ENCODE measurements around the gene ZBTB44.
"Not testable (repeated sequence)": the region's sequence is repeated elsewhere in the genome, so short reads cannot be mapped to it uniquely, and the experiment has no call there.

The ZBTB44 gene

GRCh38 chr11:130312046-130312445, 2.7 kb downstream of the ZBTB44 start:
- no peak for DNase-seq (ENCODE audit: low read depth)

GRCh38 chr11:130310622-130311021, 4.1 kb downstream of the ZBTB44 start:
- no peak for DNase-seq (ENCODE audit: low read depth)

DNA sequence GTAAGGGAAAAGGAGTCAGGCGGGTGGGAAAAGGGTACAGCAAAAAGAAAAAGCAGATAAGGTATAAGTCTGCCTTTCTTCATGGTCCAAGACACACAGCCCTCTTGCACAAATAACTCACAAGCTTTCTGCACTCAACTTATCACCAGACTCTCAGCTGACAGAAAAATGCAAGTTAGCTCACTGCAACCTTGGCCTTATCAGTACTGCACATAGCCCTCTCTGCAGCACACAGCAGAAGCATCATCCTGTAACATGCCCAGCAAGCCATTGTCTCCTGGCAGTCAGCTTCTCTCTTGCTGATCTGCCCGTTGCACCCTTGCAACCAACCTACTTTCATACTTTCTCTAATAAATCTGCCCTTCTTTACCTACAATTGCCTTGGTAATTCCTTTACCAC, 5.8 kb downstream of the ZBTB44 start:
- no peak for DNase-seq (ENCODE audit: low read depth)

DNA sequence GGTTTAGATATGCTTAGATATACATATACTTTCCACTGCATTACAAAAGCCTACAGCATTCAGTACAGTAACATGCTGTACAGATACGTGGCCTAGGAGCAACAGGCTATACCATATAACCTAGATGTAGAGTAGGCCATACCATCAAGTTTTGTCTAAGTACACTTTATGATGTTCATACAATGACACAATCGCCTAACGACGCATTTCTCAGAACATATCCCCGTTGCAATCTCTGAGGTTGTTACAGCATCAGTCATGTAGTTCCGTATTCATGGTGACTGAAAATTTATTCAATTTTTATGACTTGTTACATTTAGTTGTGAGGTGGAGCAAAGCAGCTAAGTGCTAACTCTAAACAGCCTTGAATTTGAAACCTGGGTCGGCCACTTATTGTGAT, 6.7 kb downstream of the ZBTB44 start:
- no peak for DNase-seq (ENCODE audit: low read depth)

GRCh38 chr11:130304651-130305050, 10.1 kb downstream of the ZBTB44 start:
- no peak for DNase-seq (ENCODE audit: low read depth)

- no peak for DNase-seq (ENCODE audit: low read depth)
Observed at GRCh38 chr11:130301002-130301401, 13.7 kb downstream of the ZBTB44 start.

DNA sequence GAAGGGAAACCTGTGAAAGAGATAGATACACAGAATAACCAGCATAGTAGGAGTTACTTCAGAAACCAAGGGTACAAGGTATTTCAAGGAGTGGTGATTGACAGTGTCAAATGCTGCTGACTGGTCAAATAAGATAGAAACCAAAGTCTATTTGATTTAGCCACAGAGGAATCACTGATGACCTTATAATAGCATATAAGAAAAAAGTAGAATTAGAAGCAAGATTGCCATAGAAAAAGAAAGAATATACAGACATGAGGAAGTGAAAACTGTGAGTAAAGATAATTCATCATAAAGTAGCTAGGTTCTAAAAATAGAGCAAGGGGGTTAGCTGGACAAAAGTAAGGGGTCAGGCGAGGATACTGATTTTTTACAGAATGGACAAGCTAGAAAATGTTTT, 14.2 kb downstream of the ZBTB44 start:
- no peak for DNase-seq (ENCODE audit: low read depth)

DNA sequence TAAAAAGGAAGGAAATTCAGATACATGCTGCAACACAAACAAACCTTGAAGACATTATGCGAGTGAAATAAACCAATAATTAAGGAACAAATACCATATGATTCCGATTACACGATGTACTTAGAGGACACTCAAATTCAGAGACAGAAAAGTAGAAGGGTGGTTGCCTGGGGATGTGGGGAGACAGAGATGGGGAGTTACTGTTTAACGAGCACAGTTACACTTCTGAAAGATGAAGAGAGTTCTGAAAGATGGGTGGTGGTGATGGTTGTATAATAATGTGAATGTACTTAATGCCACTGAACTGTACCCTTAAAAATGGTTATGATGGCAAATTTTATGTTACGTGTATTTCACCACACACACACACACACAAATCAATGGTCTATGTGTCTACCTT, 14.7 kb downstream of the ZBTB44 start:
- DNase-seq (ENCODE audit: low read depth), result no peak

DNA sequence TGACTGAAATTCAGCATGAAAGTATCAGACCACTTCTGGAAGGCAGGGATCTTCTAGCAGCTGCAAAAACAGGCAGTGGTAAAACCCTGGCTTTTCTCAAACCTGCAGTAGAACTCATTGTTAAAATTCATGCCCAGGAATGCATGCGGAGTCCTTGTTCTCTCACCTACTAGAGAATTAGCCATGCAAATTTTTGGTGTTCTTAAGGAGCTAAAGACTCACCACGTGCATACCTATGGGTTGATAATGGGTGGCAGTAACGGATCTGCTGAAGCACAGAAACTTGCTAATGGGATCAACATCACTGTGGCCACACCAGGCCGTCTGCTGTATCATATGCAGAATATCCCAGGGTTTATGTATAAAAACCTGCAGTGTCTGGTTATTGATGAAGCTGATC, 19.1 kb downstream of the ZBTB44 start:
- DNase-seq (ENCODE audit: low read depth), result no peak

DNA sequence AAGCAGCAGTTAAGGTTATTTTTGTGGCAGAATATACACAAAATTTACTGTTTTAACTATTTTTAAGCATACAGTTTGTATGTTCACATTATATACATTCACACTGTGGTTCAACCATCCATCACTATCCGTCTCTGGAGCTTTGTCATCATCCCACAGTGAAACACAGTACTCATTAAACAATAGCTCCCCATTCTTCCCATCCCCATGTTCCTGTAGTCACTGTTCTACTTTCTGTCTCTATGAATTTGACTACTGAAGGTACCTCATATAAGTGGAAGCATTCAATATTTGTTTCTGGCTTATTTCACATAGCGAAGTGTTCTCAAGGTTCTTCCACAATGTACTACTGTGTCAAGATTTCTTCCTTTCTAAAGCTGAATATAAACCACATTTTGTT, 32.6 kb downstream of the ZBTB44 start:
- DNase-seq (ENCODE audit: low read depth), result no peak

GRCh38 chr11:130281341-130281740, 33.4 kb downstream of the ZBTB44 start:
- not testable (repeated sequence) for DNase-seq (ENCODE audit: low read depth)

GRCh38 chr11:130279989-130280388, 34.7 kb downstream of the ZBTB44 start:
- no peak for DNase-seq (ENCODE audit: low read depth)

- no peak for DNase-seq (ENCODE audit: low read depth)
Observed at GRCh38 chr11:130278745-130279144, 36.0 kb downstream of the ZBTB44 start.

DNA sequence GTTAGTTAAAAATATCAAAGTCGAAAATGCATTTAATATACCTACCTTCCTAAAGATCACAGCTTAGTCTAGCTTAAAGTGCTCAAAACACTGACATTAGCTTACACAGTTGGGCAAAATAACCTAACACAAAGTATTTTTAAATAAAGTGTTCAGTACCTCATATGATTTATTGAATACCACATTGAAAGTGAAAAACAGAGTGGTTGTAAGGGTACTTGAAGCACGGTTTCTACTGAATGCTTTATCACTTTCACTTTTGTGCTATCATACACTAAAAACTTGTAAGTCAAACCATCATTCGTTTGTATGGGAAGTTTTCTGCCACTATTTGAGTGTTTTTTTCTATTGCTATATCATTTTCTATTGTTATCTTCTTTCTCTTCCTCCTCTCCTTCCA, 36.6 kb downstream of the ZBTB44 start:
- no peak for DNase-seq (ENCODE audit: low read depth)

DNA sequence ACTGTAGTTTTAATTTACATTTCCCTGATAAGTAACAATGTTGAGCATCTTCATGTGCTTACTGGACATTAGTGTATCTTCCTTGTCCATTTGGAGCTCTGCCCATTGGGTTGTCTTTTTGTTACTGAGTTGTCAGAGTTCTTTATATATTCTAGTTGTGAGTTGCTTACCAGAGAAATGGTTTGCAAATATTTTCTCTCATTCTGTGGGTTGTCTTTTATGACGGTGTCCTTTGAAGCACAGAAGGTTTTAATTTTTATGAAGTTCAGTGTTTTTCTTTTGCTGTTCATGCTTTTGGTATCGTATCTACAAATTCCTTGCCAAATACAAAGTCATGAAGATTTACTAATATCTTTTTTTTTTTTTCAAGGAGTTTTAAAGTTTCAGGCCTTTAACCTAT, 42.4 kb downstream of the ZBTB44 start:
- DNase-seq (ENCODE audit: low read depth), result no peak

DNA sequence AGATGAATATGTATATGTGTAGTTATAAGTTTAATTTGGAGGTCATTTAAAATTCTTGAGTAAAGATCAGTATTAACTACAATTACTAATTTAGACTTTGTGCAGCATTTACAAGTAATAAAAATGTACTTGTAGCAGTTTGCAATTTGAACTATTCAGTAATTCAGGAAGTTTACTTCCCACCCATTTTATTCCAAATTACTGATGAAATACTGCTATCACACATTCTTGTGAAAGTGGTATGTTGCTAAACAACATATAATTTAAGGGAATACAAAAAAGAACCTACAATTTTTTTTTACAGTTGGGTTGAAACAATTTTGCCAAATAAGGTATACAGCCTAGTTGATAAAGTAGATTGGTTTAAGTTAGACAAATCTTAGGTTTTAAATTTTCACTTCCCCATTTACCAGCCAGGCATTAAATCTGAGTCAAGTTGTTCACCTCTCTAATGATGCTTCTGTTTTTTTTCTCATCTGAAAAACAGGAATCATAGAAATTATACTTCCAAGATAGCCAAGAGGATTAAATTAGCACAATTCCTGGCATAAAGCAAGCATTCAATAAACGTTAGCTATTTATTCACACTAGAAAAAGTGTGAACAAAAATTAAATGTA, 45.3 kb downstream of the ZBTB44 start:
- no peak for DNase-seq (ENCODE audit: low read depth)

DNA sequence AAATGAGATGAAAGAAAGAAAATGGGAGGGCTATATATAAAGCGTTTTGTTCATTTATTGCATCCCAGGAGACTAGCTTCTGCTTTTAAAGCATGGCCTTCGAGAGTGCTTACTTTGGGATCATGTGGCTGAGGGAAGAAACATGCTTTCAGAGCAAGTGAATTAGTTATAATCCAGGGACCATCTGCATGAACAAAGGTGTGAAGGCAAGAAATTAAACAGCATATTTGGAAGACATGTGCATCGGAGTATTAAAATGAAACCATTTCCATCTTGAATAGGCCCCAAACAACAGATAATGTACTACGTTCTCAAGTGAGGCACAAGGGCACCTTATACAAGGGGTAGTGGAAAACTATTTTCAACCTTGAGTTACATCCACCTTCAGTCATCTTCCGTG, 51.4 kb downstream of the ZBTB44 start:
- no peak for DNase-seq (ENCODE audit: low read depth)

DNA sequence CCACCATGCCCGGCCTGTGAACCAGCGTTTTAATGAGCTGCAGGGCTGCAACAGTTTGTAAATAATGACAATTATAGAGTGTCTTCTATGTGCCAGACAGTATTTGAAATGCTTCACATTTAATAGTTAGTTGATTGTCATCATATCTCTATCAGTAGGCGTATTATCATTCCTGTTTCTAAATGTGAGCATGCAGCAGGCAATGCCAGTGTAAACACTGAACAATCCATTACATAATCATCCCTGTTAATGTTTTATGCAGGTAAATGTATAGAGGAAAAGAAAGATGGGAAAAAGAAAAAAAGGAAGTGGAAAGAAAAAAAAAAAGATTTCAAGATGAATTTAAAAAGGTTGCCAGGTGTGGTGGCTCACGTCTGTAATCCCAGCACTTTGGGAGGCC, 52.3 kb downstream of the ZBTB44 start:
- DNase-seq (ENCODE audit: low read depth), result no peak

GRCh38 chr11:130261571-130261970, 53.1 kb downstream of the ZBTB44 start:
- DNase-seq (ENCODE audit: low read depth), result no peak

DNA sequence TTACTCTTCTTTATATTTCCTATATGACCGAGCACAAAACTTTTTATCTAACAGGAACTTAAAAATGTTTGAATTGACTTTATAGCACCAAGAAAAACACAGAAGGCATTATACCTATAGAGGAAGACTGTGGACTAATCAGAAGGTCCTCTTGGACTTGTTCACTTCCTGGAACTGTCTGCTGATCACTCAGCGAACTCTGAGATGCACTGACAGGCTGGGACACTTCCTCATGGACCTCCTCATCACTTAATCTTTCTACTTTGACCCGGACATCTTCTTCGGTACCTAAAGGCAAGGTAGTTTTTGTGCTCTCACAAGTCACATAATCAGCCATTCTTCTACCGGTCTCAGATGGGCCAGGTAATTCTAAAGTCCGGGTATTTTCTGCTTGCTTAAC, 54.0 kb downstream of the ZBTB44 start:
- no peak for DNase-seq (ENCODE audit: low read depth)

DNA sequence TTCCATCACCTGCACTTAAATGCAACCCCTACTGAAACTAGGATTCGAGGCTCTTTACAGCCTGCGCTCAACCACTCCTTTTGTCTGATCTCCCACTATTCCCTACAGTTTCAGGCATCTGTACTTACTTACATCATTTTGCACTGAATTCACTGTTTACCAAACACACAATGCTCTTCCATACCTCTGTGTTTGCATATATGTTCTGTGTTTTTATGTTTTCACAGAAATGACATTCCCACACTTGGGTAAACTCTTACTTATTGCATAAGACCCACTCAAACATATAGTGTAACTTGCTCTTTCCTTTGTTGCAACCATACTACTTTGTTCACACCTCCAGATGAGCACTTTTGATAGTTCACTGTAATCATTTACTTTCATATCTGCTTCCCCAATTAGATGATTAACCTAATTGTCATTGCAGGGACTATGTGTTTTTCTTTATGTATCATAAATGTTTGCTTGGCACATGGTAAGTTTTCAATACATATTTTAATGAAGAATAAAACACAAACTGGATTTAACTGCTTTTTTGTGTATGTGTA, 54.6 kb downstream of the ZBTB44 start:
- DNase-seq (ENCODE audit: low read depth), result no peak

GRCh38 chr11:130251763-130252162, 63.0 kb downstream of the ZBTB44 start:
- not testable (repeated sequence) for DNase-seq (ENCODE audit: low read depth)

DNA sequence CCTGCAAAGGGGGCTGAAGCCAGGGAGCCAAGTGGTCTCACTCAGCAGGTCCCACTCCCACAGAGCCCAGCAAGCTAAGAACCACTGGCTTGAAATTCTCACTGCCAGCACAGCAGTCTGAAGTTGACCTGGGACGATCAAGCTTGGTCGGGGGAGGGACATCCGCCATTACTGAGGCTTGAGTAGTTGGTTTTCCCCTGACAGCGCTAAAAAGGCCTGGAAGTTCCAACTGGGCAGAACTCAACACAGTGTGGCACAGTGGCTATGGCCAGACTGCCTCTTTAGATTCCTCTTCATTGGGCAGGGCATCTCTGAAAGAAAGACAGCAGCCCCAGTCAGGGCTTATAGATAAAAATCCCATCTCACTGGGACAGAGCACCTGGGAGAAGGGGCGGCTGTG, 64.8 kb downstream of the ZBTB44 start:
- not testable (repeated sequence) for DNase-seq (ENCODE audit: low read depth)

GRCh38 chr11:130249371-130249770, 65.3 kb downstream of the ZBTB44 start:
- no peak for DNase-seq (ENCODE audit: low read depth)
